ENCODE results near the gene CASKIN1.

The CASKIN1 gene

DNA sequence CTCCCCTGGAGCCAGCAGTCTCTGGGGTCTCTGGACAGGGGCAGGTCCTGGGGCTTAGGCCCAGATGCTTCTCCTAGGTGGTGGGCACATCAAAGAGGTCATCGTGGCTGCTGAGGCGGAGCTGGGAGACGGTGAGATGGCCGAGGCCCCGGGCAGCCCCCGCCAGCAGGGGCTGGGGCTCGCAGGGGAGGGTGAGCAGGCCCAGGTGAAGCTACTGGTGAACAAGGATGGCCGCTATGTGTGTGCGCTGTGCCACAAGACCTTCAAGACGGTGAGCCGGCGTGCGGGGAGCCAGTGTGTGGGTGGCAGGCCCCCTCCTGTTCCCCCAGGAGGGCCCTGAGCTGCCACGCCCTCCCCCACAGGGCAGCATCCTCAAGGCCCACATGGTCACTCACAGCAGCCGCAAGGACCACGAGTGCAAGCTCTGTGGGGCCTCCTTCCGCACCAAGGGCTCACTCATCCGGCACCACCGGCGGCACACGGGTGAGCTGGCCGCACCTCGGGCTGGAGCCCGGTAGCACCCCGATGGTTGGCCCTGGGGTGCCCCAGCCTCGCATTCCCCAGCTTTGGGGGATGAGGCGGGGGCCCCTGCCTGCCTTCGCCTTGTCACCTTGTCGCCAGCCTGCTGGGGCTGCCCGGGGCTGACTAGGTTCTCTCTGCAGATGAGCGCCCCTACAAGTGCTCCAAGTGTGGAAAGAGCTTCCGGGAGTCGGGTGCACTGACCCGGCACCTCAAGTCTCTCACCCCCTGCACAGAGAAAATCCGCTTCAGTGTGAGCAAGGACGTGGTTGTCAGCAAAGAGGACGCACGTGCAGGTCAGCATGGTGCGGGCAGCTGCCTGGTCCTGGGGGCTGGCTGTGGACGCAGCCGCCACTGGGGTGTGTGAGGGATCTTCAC is 35.9 kb upstream of the CASKIN1 start:
- no peak for DNase-seq

DNA sequence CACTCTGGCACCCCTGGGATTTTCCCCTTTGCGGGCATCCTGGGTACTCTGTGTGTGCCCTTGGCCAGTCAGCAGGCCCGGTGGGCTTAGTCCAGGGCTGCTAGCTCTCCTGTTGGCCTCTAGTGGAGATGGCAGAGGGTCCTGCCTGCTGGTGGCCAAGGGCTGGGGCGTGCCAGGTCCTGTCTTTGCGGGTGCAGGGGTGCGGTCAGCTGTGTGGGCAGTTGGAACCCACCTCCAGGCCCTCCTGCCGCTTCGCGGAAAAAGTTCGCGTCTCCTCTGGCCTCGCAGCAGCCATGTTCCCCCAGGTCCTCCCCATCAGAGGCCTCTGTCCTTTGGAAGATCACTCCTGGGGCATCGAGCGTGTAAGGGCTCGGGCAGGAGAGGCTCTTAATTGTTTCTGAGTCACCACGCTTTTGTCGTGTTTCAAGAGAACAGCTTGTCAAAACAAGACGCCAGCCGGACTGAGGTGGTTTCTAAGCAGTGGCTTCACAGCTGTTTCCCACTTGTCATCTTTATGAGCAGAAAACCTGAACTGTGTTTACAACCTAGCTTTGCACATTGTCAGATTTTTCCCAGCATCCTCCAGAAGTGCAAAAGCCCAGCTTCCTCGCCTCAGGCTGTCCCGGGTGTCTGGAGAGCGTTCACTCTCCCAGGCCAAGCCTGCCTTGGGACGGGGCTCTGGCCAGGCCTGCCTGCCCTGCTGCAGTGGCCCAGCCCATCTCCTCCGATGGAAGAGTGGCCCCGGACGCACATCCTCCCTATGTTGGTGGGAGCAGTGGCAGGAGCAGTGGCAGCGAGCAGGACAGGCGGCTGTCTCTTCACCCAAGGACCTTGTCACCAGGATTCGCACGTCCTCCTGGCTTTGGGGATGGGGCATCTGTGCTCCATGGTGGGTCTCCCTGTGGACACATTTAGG is 34.9 kb upstream of the CASKIN1 start:
- no peak for DNase-seq

DNA sequence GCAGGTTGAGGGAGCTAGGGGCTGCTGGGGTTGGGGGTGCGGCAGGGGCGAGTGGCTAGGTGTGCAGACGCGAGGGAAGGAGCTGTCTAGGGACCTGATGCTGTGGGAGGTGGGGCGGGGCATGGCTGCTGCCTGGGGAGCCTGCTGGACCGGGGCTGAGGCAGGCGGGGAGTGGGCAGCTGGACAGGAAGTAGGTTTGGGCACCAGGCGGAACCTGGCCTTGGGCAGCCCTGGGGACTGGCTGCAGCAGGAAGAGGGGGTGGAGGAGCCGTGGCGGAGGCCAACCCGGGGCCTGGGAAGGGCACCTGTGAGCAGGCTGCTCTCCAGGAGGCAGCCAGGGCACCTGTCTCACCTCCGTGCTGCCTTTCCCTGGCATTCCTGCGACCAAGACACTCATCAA is 34.0 kb upstream of the CASKIN1 start:
- DNase-seq = no peak

DNA sequence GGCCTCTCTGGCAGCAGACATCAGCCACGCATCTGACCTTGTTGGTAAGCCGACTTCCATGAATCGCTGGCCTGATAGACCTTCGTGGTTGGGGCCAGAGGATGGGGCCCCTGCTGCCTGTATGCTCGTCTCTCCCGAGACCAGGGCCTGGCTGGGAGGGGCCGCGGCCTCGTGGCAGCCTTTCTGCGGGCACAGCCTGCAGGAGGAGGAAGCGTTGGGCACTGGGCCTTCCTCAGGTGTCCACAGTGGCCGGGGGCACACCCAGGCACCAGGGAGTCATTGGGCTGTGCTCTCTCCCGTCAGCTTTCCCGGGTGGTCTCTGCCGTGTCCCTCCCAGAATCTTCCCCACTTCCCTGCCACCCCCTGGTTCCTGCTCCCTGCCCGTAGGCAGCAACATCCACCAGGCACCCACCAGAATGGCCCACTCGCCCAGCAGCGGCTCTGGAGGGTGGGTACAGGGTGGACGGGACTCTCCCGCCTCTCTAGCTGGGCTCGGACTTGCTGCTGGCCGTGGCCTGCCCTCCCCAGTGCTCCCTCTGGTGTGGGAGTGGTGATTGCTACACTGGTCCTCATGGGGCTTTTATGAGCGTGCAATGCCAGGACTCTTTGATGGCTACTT is 33.3 kb upstream of the CASKIN1 start:
- DNase-seq = no peak

DNA sequence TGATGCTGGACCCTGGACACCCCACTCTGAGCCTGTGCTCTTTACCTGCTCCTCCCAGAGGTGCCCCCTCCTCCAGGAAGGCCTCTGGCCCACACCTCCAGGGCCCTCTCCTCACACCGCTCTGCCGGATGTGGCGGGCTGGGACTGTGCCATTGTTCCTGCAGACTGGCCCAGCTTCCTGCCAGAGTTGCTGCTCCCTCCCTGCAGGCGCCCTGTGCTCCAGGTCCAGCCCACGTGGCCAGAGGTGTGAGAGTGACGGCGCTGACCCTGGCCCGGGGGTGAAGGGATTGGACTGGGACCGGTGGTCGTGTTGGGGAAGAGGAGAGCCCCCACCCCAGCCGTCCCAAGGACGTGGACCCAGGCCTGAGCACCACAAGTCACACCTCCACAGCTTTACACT is 32.7 kb upstream of the CASKIN1 start:
- no peak for DNase-seq

DNA sequence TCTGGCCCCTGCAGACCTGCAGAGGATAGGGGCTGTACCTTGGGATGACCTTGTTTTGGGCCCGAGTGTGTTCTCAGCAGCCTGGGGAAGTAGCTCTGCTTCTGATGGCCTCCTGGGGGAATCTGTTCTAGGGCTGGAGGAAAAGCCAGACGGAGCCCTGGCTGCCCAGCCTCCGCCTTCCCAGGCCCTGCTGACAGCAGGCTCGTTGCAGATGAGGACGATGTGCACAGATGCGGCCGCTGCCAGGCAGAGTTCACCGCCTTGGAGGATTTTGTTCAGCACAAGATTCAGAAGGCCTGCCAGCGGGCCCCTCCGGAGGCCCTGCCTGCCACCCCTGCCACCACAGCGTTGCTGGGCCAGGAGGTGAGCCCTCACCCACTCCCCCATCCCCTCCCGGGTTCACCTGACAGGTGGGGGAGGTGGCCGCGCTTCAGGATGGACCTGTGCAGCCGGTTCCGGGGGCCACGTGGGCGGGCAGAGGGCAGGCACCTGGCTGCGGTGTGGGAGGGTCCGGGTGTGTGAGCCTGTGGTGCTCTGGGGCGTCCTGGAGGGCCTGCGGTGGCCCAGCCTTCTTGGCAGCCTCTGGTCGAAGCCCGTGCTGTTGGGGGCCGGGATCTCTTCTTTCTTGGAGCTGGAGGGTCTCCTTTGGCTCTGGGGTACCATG is 31.9 kb upstream of the CASKIN1 start:
- no peak for DNase-seq

DNA sequence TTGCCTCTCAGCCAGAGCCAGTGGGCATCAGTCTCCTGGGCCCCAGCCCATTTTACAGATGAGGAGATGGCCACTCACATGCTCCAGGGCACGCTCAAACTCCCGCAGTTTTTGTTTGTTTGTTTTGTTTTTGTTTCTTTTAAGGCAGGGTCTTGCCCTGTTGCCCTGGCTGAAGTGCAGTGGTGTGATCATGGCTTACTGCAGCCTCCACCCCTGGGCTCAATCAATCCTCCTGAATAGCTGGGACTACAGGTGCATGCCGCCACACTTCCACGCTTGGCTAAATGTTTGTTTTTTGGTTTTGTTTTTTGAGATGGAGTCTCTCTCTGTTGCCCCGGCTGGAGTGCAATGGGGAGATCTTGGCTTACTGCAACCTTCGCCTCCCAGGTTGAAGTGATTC is 30.5 kb upstream of the CASKIN1 start:
- no peak for DNase-seq

DNA sequence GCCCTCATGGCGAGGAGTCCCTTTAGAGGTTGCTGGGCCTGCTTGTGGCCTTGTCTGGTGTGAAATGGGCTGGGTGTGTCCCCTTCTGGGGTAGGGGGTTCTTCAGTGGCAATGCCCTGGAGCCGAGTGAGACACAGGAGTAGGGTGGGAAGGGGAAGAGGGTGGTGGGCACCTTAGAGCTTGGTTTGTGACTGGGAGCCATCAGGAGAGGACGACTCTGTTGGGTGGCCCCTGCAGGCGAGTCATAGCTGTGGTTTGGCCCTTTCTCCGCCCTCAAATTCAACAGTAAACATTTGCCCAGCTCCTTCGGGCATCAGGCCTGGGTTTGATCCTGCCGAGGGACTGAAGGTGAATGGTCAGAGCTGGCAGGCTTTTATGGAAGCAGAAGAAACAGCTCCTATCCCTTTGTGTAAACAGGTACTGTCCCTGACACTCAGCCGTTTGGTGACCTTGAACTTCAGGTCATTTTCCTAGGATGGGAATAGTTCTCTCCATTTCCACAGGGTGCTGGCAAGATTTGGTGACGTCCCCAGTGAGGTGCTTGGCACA is 29.9 kb upstream of the CASKIN1 start:
- DNase-seq = no peak

DNA sequence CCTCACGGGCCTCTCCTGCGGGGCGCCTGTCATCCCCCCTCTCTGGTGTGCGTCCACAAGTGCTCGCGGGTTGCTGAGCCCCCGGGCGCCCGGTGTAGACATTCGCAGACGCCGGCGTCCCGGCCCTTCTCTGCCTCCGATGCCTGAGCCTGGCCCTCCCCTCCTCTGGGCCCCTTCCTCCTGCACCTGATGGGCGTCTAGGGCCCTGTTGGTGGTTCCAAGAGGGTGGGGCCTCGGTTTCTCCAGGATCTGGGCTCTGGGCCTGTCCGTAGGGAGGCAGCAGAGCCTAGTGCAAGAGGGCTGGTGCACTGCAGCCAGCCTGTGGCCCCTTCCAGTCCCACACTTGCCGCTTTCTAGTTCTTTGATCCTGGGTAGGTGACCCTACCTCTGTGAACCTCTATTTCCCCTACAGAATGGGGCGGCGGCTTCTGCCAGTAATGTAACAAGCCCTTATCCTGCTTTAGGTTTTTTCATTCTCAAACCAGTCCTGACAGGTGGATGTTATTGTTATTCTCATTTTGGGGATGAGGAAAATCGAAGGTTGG is 27.6 kb upstream of the CASKIN1 start:
- DNase-seq = no peak

DNA sequence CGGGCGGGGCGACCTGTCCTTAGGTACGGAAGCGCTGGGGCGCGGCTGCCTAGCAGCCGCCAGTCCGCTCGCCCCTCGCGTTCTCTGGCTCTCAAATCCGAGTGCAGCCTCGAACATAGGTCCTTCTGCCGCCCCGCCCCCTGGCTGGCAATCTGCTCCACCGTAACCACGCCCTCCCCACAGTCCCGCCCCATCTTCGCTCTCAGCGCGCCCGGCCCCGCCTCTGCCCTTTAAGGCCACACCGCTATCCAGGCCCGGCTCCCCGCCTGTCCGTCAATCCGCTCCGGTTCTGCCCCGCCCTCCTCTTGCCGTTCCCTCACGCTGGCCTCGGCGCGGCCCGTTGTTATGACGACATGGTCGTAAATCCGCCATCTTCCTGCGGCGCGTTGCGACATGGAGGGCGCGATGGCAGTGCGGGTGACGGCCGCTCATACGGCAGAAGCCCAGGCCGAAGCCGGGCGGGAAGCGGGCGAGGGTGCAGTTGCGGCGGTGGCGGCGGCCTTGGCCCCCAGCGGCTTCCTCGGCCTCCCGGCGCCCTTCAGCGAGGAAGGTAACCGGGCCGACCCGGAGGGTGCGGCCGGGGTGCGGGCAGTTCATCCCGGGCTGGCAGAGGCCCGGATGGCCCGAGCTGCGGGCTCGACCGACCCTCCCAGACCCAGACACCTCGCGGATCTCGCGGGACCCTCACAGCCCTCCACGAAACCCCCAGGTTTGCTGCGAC is 27.0 kb upstream of the CASKIN1 start, which contains the start of gene E4F1:
Gene E4F1, plus strand, starts transcription at position 371 of the 721 bp plus-strand sequence. Its CDS starts 23 bp downstream, at position 394.
- peak; percentile 99 for DNase-seq

DNA sequence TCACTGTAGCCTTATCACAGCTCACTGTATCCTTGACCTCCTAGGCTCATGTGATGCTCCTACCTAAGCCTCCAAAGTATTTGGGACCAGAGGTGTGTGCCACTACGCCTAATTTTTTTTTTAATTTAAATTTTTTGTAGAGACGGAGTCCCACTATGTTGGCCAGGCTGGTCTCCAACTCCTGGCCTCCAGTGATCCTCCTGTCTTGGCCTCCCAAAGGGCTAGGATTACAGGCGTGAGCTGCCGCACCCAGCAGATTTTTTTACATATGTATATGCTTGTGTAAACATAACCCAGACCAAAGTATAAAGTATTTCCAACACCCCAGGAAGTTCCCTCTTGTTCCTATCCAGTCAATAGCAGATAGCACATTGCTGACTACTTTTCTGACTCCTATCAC is 19.9 kb upstream of the CASKIN1 start:
- DNase-seq = no peak

DNA sequence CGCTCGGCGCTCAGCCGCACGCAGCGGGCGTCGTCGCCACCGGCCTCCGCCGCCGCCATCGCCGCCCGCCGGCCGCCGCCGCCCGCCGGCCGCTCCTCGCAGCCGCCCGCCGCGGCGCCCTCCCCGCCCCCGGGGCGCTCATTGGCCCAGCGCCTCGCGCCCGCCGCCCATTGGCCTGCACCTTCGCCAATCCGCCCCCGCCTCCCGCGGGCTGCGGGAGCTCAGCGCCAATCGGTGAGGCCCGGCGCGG is 18.2 kb upstream of the CASKIN1 start, which contains the start of gene PGP:
Gene PGP, minus strand, starts transcription at position 122 of the 250 bp plus-strand sequence. Its CDS starts 63 bp downstream, at position 59.
- no peak for DNase-seq

DNA sequence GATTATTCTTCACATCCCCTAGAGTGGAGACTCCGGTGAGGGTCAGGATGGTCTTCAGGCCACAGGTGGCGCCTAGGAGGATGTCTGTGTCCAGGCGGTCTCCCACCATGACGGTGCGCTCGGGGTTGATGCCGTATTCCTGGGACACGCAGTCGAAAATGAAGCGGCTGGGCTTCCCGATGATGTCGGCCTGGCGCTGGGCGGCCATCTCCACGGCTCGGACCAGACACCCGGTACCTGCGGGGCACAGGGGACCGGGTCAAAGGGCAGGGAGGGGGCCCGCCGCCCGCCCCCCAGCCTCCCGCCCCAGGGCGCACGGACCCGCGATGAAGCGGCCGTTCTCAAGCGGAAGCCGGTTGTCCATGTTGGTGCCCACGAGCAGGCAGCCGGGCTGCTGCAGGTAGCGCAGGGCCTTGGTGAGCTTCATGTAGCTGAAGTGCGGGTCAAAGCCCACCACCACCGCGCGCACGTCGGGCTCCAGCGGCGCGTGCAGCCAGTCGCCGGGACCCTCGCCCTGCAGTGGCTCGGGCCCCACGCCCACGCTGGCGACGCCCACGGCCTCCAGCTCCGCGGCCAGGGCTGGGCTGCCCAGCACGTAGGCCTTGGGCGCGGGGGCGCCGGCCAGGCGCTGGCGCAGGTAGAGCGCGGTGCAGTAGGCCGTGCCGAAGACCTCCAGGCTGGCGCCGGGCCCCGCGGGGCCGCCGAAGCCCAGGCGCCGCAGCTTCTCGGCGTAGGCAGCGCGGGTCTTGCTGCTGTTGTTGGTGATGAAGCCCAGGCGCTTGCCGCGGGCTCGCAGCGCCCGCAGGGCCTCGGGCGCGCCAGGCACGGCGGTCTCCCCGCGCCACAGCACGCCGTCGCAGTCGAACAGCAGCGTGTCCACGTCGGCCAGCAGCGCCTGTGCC is 17.7 kb upstream of the CASKIN1 start:
- DNase-seq = no peak

DNA sequence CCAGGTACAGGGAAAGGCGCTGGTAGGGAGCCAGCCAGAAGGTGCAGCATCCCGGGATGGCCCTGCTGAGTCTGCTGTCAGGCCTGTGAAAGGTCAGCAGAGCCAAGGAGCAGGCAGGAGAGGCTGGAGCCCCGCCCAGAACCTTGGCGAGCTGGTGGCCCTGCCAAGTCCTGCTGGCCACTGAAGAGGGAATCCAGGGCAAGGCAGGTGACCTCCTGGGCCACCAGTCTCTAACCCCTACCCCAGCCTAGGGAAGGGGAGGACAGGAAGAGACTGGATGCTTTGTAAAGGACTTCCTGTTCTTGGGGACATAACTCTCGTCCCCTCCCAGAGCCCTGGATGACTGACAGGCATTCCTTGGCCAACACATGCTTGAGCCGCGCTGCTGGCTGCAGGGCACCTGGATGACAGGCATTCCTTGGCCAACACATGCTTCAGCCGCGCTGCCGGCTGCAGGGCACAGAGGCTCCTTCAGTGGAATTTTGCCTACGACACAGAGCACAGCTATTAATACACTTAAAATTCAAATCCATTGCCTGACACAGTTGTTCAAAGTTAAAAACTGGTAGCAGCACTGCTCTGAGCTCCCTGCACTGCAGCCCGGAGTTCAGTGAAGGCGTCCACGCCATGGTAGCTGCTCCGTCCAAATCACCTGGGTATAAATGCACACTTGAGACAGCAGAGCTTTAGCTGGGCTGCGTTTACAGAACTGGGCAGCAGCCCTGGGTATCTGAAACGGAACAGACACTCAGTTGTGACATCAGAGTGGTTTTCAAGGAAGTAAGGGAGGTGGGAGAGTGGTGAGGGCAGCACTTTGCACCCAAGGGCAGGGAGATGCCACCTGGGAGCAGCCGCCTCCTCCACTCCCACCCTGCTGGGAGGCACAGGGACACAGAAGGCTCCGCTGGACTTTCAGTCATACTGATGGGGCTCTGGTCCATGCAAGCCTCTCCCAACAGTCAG is 16.2 kb upstream of the CASKIN1 start:
- DNase-seq = no peak

DNA sequence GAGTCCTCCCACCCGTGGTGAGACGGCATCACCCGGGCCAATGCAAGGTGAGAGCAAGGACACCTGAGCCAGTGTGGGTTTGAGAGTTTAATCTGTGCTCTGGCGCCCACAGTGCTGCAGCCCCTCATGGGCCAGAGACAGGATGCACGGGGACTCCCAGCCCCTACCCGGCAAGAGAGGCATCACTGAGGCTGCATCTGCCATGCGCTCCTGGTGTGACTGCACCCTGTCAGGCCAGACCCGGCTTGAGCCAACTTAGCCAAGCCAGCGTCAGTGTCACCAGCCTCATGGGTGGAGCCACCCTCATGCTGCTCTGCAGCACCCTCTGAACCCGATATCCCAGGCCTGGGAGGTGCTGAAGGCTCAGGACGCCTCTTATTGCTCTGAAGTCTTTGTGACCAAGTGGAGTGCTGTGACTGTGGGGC is 15.5 kb upstream of the CASKIN1 start:
- no peak for DNase-seq

DNA sequence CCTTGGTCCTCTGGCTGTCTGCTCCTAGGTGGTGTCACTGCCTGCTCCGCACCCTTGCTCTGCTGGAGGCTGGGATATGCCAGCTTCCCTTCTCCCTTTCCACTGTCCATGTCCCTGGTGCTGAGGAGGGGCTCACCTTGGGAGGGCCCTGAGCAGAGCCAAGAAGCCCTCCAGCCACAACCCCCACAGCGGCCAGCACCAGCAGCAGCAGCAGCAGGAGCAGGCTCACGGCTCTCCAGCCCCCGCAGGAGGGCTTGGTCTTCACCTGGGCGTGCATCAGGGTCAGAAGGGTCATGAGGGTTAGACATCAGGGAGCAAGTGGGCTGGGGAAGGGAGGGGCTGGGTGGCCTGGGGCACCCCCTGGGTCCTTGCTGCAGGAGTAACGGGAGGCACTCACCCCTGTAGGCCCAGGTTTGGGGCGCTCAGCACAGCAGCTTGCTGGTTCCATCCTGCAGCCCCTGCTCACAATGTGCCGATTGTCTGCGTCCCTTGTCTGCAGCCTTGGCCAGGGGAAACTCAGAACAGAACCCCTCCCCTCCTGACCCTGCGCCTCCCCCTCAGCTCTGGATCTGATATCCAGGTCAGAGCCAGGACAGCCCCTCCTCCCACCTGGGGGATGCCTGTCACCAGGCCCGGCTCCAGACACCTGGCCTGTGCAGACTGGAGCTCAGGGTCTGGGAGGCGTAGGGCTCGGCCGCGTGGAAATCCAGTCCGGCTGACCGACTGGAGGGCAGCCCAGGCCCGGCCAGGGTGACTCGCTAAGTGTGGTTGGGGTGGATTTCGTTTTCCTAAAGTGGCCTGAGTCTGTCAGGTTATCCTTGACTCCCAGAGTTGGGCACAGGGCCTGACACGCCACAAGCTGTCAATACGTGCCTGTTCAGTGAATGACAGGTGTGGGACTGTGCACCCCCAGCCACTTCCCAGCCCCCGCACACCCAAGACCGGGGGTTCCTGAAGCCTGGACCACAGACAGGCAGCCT is 14.3 kb upstream of the CASKIN1 start, which contains the start of gene BRICD5:
Gene BRICD5, minus strand, starts transcription at position 478 of the 980 bp plus-strand sequence. Its CDS starts 30 bp downstream, at position 448.
- DNase-seq = no peak

DNA sequence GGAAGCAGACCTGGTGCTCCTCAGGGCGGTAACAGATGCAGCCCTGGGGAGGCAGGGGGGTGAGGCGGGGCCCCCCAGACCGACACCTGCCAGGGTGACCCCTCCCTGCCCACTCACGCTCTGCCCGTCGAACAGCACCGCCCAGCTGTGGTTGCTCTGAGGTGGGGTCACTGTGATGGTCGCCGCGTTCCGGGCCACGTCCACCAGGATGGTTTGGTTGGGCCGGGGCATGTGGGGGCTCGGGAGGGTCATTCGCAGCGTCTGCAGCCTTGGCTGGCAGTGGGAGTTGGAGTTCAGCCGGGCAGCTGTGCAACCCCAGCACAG is 13.6 kb upstream of the CASKIN1 start:
- DNase-seq = no peak
